ENCODE data around the gene ZMYND11. TPM values are rescaled to one million over a fixed set of nuclear protein-coding genes. Genes with fewer than 3 reads are reported as not detected.

Gene ZMYND11
- total and polyA plus RNA-seq, 2 of the 13 experiments (the other 11 are each of a cell fraction or from before 2014, with no cell fraction given) = 17.5 to 38.7 TPM

DNA sequence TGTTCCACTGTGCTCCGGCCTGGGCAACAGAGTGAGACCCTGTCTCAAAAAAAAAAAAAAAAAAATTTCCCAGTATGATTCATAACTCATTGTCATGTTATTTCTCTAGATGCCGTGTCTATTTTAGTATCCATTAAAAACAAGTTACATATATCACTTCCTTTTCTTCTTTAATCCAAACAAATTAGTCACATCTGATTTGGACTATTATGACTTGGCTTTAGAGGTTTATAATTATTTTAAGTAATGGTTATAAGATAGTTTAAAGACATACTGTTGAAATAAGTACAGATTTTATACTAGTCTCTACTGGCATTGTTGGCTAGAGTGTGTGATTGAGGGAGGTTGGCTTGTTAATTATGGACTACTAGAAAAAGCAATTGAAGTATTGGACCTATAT, 53.3 kb downstream of the ZMYND11 start:
- FAIRE-seq (no peak), ATAC-seq (no peak), DNase-seq (ENCODE audit: low spot score) (no peak)
- in situ Hi-C loops (cut with HindIII; ENCODE audit: extremely low pct_ligation_motif_present, low pct_unique_long_range_greater_than_20kb) (no loop called here), intact Hi-C loops (cut with micrococcal nuclease; ENCODE audit: unreplicated experiment) (no loop called here)
- Histone ChIP-seq H3K4me3 (replicated peaks in 1 of 3; ENCODE audit: insufficient read depth in 1 of 3, low read depth in 2 of 3, low read length in 3 of 3) (no peak overlapping the region), H3K27ac (ENCODE audit: extremely low read length, insufficient read depth, low read length) (no peak overlapping the region), H3K4me1 (ENCODE audit: insufficient read depth, low read length) (no peaks in the 10 kb centered on the region), H3K9me3 (ENCODE audit: low read length) (peaks cover 13% of the 10 kb centered on the region; the same call in 1 of the 2 replicates), H4K20me1 (ENCODE audit: insufficient read depth, low read length) (no peaks in the 10 kb centered on the region), H3K27me3 (ENCODE audit: control insufficient read depth in 1 of 2, insufficient read depth in 2 of 2, low read length in 2 of 2) (no peaks in the 10 kb centered on the region), H3K79me2 (ENCODE audit: insufficient read depth, low read length) (no peaks in the 10 kb centered on the region), H2AFZ (ENCODE audit: low read length) (no peak overlapping the region), H3K9ac (ENCODE audit: insufficient read depth, low read depth, low read length) (no peak overlapping the region), H3K36me3 (replicated peaks in 1 of 2; ENCODE audit: control insufficient read depth in 1 of 2, insufficient read depth in 2 of 2, low read length in 2 of 2) (peaks cover 5 to 17% of the 10 kb centered on the region in 2 experiments; a peak in 2 of 5 replicates), H3K4me2 (ENCODE audit: low read depth, low read length) (no peak overlapping the region)
- CTCF ChIA-PET (ENCODE audit: low intra/inter-chr PET ratio, low total read pairs) = no interaction called here
- POLR2A ChIA-PET = no interaction called here
- TF ChIP-seq, protein P1, sequence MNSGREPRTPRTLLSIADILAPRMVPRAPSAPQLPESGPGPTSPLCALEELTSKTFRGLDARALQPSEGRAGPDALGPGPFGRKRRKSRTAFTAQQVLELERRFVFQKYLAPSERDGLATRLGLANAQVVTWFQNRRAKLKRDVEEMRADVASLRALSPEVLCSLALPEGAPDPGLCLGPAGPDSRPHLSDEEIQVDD (CRISPR knock-in tag; IDR thresholded peaks at IDR 0.05; ENCODE audit: borderline replicate concordance) = no peak
- no peak for TF ChIP-seq NR2F1 (CRISPR knock-in tag; IDR thresholded peaks at IDR 0.05)
- TF ChIP-seq ZFP90 (CRISPR knock-in tag; IDR thresholded peaks at IDR 0.05; ENCODE audit: borderline replicate concordance) = no peak
- TF ChIP-seq AGO1 (IDR thresholded peaks at IDR 0.05; ENCODE audit: low read depth, low read length, poor library complexity, severe bottlenecking) = no peak
- TF ChIP-seq, protein P2, sequence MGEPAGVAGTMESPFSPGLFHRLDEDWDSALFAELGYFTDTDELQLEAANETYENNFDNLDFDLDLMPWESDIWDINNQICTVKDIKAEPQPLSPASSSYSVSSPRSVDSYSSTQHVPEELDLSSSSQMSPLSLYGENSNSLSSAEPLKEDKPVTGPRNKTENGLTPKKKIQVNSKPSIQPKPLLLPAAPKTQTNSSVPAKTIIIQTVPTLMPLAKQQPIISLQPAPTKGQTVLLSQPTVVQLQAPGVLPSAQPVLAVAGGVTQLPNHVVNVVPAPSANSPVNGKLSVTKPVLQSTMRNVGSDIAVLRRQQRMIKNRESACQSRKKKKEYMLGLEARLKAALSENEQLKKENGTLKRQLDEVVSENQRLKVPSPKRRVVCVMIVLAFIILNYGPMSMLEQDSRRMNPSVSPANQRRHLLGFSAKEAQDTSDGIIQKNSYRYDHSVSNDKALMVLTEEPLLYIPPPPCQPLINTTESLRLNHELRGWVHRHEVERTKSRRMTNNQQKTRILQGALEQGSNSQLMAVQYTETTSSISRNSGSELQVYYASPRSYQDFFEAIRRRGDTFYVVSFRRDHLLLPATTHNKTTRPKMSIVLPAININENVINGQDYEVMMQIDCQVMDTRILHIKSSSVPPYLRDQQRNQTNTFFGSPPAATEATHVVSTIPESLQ (CRISPR knock-in tag; conservative IDR thresholded peaks at IDR 0.05) = no peak
- BruUV-seq (replicated peaks) = no TSS peak
- 96% methylated on average over 2 of the region's 2 CpGs for WGBS (ENCODE audit: low lambda C conversion rate)

DNA sequence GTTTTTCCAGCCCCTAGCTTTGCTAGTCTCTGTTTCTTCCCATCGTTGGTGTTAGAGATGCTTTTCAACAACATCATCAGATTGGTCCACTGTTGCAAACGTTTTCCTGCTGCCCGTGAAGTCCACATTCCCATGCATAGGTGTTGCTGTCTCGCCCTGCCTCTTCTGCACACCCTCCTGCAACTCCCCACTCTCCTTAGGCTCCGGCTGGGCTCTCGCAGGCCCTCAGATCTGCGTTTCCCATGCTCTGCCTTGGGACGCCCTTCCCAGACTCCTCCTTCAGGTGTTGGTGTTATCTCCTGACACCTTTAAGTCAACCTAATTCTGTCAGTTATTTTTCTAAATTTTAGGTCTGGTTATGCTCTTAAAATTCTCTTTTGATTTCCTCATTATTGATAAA, 55.0 kb downstream of the ZMYND11 start:
- ChIA-PET CTCF (ENCODE audit: low intra/inter-chr PET ratio, low total read pairs) (no interaction called here), POLR2A (no interaction called here)
- no peak overlapping the region for H3K4me3 ChIP-seq (replicated peaks in 1 of 3; ENCODE audit: insufficient read depth in 1 of 3, low read depth in 2 of 3, low read length in 3 of 3)
- peaks cover 4 to 9% of the 10 kb centered on the region in 2 experiments; a peak in 1 of 5 replicates for H3K36me3 ChIP-seq (replicated peaks in 1 of 2; ENCODE audit: control insufficient read depth in 1 of 2, insufficient read depth in 2 of 2, low read length in 2 of 2)
- H4K20me1 ChIP-seq (ENCODE audit: insufficient read depth, low read length) = no peaks in the 10 kb centered on the region
- intact Hi-C loops (cut with micrococcal nuclease; ENCODE audit: unreplicated experiment) (no loop called here), in situ Hi-C loops (cut with HindIII; ENCODE audit: extremely low pct_ligation_motif_present, low pct_unique_long_range_greater_than_20kb) (no loop called here)
- no peak for FAIRE-seq
- H3K4me1 ChIP-seq (ENCODE audit: insufficient read depth, low read length) = no peaks in the 10 kb centered on the region
- no peak for DNase-seq (ENCODE audit: low spot score)
- H2AFZ ChIP-seq (ENCODE audit: low read length) = no peak overlapping the region
- no peak overlapping the region for H3K4me2 ChIP-seq (ENCODE audit: low read depth, low read length)
- H3K79me2 ChIP-seq (ENCODE audit: insufficient read depth, low read length) = no peaks in the 10 kb centered on the region
- no TSS peak for BruUV-seq (replicated peaks)
- no peak overlapping the region for H3K27ac ChIP-seq (ENCODE audit: extremely low read length, insufficient read depth, low read length)
- H3K9ac ChIP-seq (ENCODE audit: insufficient read depth, low read depth, low read length) = no peak overlapping the region
- no peaks in the 10 kb centered on the region for H3K27me3 ChIP-seq (ENCODE audit: control insufficient read depth in 1 of 2, insufficient read depth in 2 of 2, low read length in 2 of 2)
- H3K9me3 ChIP-seq (ENCODE audit: low read length) = no peaks in the 10 kb centered on the region
- WGBS (ENCODE audit: low lambda C conversion rate) = 91% methylated on average over 8 of the region's 8 CpGs
- no peak for ATAC-seq
- no peak for TF ChIP-seq AKAP8 (CRISPR knock-in tag; IDR thresholded peaks at IDR 0.05)
- no peak for TF ChIP-seq XBP1 (CRISPR knock-in tag; IDR thresholded peaks at IDR 0.05)
- TF ChIP-seq REL (CRISPR knock-in tag; conservative IDR thresholded peaks at IDR 0.05) = no peak
- no peak for TF ChIP-seq NR3C1 (CRISPR knock-in tag; IDR thresholded peaks at IDR 0.05)
- TF ChIP-seq, protein P3, sequence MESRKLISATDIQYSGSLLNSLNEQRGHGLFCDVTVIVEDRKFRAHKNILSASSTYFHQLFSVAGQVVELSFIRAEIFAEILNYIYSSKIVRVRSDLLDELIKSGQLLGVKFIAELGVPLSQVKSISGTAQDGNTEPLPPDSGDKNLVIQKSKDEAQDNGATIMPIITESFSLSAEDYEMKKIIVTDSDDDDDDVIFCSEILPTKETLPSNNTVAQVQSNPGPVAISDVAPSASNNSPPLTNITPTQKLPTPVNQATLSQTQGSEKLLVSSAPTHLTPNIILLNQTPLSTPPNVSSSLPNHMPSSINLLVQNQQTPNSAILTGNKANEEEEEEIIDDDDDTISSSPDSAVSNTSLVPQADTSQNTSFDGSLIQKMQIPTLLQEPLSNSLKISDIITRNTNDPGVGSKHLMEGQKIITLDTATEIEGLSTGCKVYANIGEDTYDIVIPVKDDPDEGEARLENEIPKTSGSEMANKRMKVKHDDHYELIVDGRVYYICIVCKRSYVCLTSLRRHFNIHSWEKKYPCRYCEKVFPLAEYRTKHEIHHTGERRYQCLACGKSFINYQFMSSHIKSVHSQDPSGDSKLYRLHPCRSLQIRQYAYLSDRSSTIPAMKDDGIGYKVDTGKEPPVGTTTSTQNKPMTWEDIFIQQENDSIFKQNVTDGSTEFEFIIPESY (CRISPR knock-in tag; IDR thresholded peaks at IDR 0.05) = no peak
- TF ChIP-seq ZNF83 (CRISPR knock-in tag; IDR thresholded peaks at IDR 0.05; ENCODE audit: borderline replicate concordance) = no peak
- no peak for TF ChIP-seq RELA (CRISPR knock-in tag; IDR thresholded peaks at IDR 0.05)

Data from HepG2 (cell line).